Activated CD4-positive, alpha-beta T cell treated with anti-CD3 and anti-CD28 coated beads for 1 hour (primary cell): ENCODE measurements around the gene COL4A1.

Experiments
- DNase-seq: peaks from one replicate; pipeline ENCODE4 v3.0.0-alpha.2; 2020

Gene COL4A1

GRCh38 chr13:110289174-110289573 is 17.8 kb downstream of the COL4A1 start:
- no peak for DNase-seq

- no peak for DNase-seq
Measured at GRCh38 chr13:110286833-110287819, 19.8 kb downstream of the COL4A1 start.

GRCh38 chr13:110285991-110286832 is 20.7 kb downstream of the COL4A1 start:
- no peak for DNase-seq

GRCh38 chr13:110284779-110285484 is 22.0 kb downstream of the COL4A1 start:
- DNase-seq = no peak

GRCh38 chr13:110283736-110284517 is 23.0 kb downstream of the COL4A1 start:
- no peak for DNase-seq

- DNase-seq = no peak
Measured at GRCh38 chr13:110282316-110282841, 24.6 kb downstream of the COL4A1 start.

GRCh38 chr13:110281736-110282135 is 25.2 kb downstream of the COL4A1 start:
- no peak for DNase-seq

GRCh38 chr13:110280985-110281688 is 25.8 kb downstream of the COL4A1 start:
- no peak for DNase-seq

- no peak for DNase-seq
Measured at GRCh38 chr13:110280231-110280813, 26.6 kb downstream of the COL4A1 start.

- no peak for DNase-seq
Measured at GRCh38 chr13:110279684-110280083, 27.3 kb downstream of the COL4A1 start.

GRCh38 chr13:110278859-110279258 is 28.1 kb downstream of the COL4A1 start:
- DNase-seq = no peak

- DNase-seq = no peak
Measured at GRCh38 chr13:110277357-110277975, 29.5 kb downstream of the COL4A1 start.

- DNase-seq = no peak
Measured at GRCh38 chr13:110276553-110276950, 30.4 kb downstream of the COL4A1 start.

GRCh38 chr13:110275931-110276552 is 30.9 kb downstream of the COL4A1 start:
- DNase-seq = no peak

- no peak for DNase-seq
Measured at GRCh38 chr13:110274687-110275086, 32.3 kb downstream of the COL4A1 start.

- no peak for DNase-seq
Measured at GRCh38 chr13:110273254-110273653, 33.7 kb downstream of the COL4A1 start.

- DNase-seq = no peak
Measured at GRCh38 chr13:110272651-110273050, 34.3 kb downstream of the COL4A1 start.

- DNase-seq = no peak
Measured at GRCh38 chr13:110272227-110272626, 34.7 kb downstream of the COL4A1 start.

- no peak for DNase-seq
Measured at GRCh38 chr13:110271313-110271712, 35.6 kb downstream of the COL4A1 start.

GRCh38 chr13:110270507-110270906 is 36.5 kb downstream of the COL4A1 start:
- no peak for DNase-seq
